Colonic mucosa (tissue), 4 donors: ENCODE measurements around the gene CHN2. TPM values are rescaled to one million over a fixed set of nuclear protein-coding genes. Genes with fewer than 3 reads are reported as not detected.

Experiments used
- DNase-seq: peaks from one replicate; pipeline ENCODE4 v3.0.0-alpha.2; 2020
- H3K27ac ChIP-seq: fragments of 200-600 bp; one replicate; pipeline ENCODE4 v1.8.0; 2021
- H3K27me3 ChIP-seq: fragments of 200-600 bp; one replicate; pipeline ENCODE4 v1.8.0; 2021
- H3K36me3 ChIP-seq: fragments of 200-600 bp; one replicate; pipeline ENCODE4 v1.8.0; 2021
- H3K4me1 ChIP-seq: fragments of 200-600 bp; one replicate; pipeline ENCODE4 v1.8.0; 2021; ENCODE audit warnings: mild to moderate bottlenecking
- H3K4me3 ChIP-seq: fragments of 200-600 bp; one replicate; pipeline ENCODE4 v1.8.0; 2021
- H3K9ac ChIP-seq, 2 donors: one replicate each; pipeline ENCODE4 v1.7.0; 2013; ENCODE audit warnings: control low read depth in 2 of 2, low read depth in 2 of 2, low read length in 2 of 2
- H3K9me3 ChIP-seq: fragments of 200-600 bp; one replicate; pipeline ENCODE4 v1.8.0; 2021
- CTCF ChIP-seq: fragments of 200-600 bp; IDR thresholded peaks from one replicate; pipeline ENCODE4 v1.8.0; 2022; ENCODE audit warnings: antibody characterized with exemption, mild to moderate bottlenecking
- intact Hi-C: fragments of 100-400 bp; cut with DNase I; formaldehyde crosslinking; loops from one replicate; pipeline ENCODE4 v1.14.1; 2022
- total RNA-seq, 2 donors: library from RNA; stranded (reverse); fragmentation: NEBNext Ultra II Directional in 1 of 2; extraction: Animal tissue kit (Norgen Biotek cat#: 25700) in 1 of 2; gene quantifications; one replicate each; pipeline ENCODE4 v1.2.1, GENCODE V29; 2021
- donor health status: healthy.
- donor health status: DM: no; HTN: no; CAD: no.
- donor health status: DM: no; HTN: no; CAD: no.

CHN2 gene
- total RNA-seq, 2 donors from 2014 or later = 12.8 to 19.8 TPM

GRCh38 chr7:29265208-29265923 lies 70.8 kb downstream of the CHN2 start:
- H3K9ac ChIP-seq = no peak overlapping the region
- H3K9me3 ChIP-seq = no peaks in the 10 kb centered on the region
- no peaks in the 10 kb centered on the region for H3K4me1 ChIP-seq
- intact Hi-C loops = no loop called here
- no peaks in the 10 kb centered on the region for H3K36me3 ChIP-seq
- TF ChIP-seq CTCF = no peak
- no peaks in the 10 kb centered on the region for H3K27me3 ChIP-seq
- H3K27ac ChIP-seq = no peak overlapping the region
- H3K4me3 ChIP-seq = no peak overlapping the region
- no peak for DNase-seq

GRCh38 chr7:29269935-29270334 lies 75.4 kb downstream of the CHN2 start:
- H3K36me3 ChIP-seq = no peaks in the 10 kb centered on the region
- DNase-seq = no peak
- H3K27me3 ChIP-seq = no peaks in the 10 kb centered on the region
- no peak overlapping the region for H3K4me3 ChIP-seq
- H3K9ac ChIP-seq = no peak overlapping the region
- no peaks in the 10 kb centered on the region for H3K4me1 ChIP-seq
- no peak for TF ChIP-seq CTCF
- intact Hi-C loops = no loop called here
- no peak overlapping the region for H3K27ac ChIP-seq
- H3K9me3 ChIP-seq = no peaks in the 10 kb centered on the region

GRCh38 chr7:29270594-29271318 lies 76.2 kb downstream of the CHN2 start:
- Histone ChIP-seq H3K27ac (no peak overlapping the region), H3K4me1 (no peaks in the 10 kb centered on the region), H3K9me3 (no peaks in the 10 kb centered on the region), H3K27me3 (no peaks in the 10 kb centered on the region), H3K9ac (no peak overlapping the region), H3K36me3 (no peaks in the 10 kb centered on the region), H3K4me3 (no peak overlapping the region)
- no peak for DNase-seq
- intact Hi-C loops = no loop called here
- no peak for TF ChIP-seq CTCF

- Histone ChIP-seq H3K4me3 (no peak overlapping the region), H3K27me3 (no peaks in the 10 kb centered on the region), H3K9ac (no peak overlapping the region), H3K4me1 (no peaks in the 10 kb centered on the region), H3K36me3 (no peaks in the 10 kb centered on the region), H3K27ac (no peak overlapping the region), H3K9me3 (no peaks in the 10 kb centered on the region)
- DNase-seq = no peak
- no peak for TF ChIP-seq CTCF
- intact Hi-C loops = no loop called here
Observed at GRCh38 chr7:29271319-29271658, 76.7 kb downstream of the CHN2 start.

GRCh38 chr7:29272057-29272456 lies 77.5 kb downstream of the CHN2 start:
- intact Hi-C loops = no loop called here
- H3K27me3 ChIP-seq = no peaks in the 10 kb centered on the region
- H3K9ac ChIP-seq = no peak overlapping the region
- no peak for DNase-seq
- no peak overlapping the region for H3K27ac ChIP-seq
- no peaks in the 10 kb centered on the region for H3K9me3 ChIP-seq
- H3K36me3 ChIP-seq = no peaks in the 10 kb centered on the region
- no peak overlapping the region for H3K4me3 ChIP-seq
- H3K4me1 ChIP-seq = no peaks in the 10 kb centered on the region
- TF ChIP-seq CTCF = no peak
